NT2/D1 (cell line): ENCODE data around the gene TNFRSF13B.
"Not testable (repeated sequence)": the region's sequence is repeated elsewhere in the genome, so short reads cannot be mapped to it uniquely, and the experiment has no call there.

Experiments used
- DNase-seq: peaks from one replicate; pipeline ENCODE4 v3.0.0-alpha.2; 2011; ENCODE audit warnings: low read depth, low spot score
- H3K27me3 ChIP-seq: 2 replicates; pipeline ENCODE4 v1.6.0; 2011; ENCODE audit warnings: mild to moderate bottlenecking; ENCODE audit not compliant: insufficient read length, insufficient read depth
- H3K36me3 ChIP-seq: 2 replicates; pipeline ENCODE4 v1.6.1; 2011; ENCODE audit warnings: mild to moderate bottlenecking, low read length, mixed read lengths; ENCODE audit not compliant: insufficient read depth, insufficient read length
- H3K4me1 ChIP-seq: 2 replicates; pipeline ENCODE4 v1.5.1; 2011; ENCODE audit not compliant: insufficient read depth, insufficient read length
- H3K4me3 ChIP-seq: 2 replicates; pipeline ENCODE4 v1.5.1; 2011; ENCODE audit warnings: low read depth; ENCODE audit not compliant: insufficient read length
- H3K9ac ChIP-seq: 2 replicates; pipeline ENCODE4 v1.6.0; 2011; ENCODE audit warnings: low read depth; ENCODE audit not compliant: insufficient read length
- H3K9me3 ChIP-seq: 2 replicates; pipeline ENCODE4 v1.5.1; 2011; ENCODE audit warnings: mild to moderate bottlenecking, low read length; ENCODE audit not compliant: insufficient read depth
- SUZ12 ChIP-seq: IDR thresholded peaks from 2 replicates; pipeline ENCODE4 v1.6.1; 2011; ENCODE audit not compliant: insufficient read length, insufficient read depth; ENCODE audit errors: extremely low read depth
- YY1 ChIP-seq: IDR thresholded peaks from 2 replicates; pipeline ENCODE4 v1.6.1; 2011; ENCODE audit not compliant: insufficient read length, insufficient read depth
- ZNF274 ChIP-seq: IDR thresholded peaks from 2 replicates; pipeline ENCODE4 v1.6.1; 2011; ENCODE audit warnings: mild to moderate bottlenecking, low read depth, low read length

Gene TNFRSF13B

DNA sequence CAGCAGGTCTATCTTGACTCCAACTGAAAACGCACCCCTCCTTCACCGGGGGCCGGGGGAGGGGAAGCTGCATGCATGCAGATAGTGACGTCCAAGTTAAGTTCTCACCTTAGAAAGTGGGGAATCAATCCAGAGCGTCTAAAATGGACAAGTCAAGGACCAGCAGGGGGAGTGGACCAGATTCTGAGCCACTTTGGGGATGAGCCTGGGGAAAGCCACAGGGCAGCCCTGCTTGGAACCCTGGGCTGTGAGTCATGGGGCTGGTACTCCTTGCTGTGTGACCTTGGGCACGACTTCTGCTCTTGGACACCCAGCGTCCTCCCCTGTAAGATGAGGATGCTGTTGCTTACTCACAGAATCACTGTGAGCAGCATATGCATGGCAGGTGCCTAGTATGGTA is 9.1 kb downstream of the TNFRSF13B start:
- no peak for DNase-seq
- no peaks in the 10 kb centered on the region for H3K4me1 ChIP-seq
- 0 out of 2 replicates have a peak, but pooled peaks cover 3% of the 10 kb centered on the region for H3K9me3 ChIP-seq

DNA sequence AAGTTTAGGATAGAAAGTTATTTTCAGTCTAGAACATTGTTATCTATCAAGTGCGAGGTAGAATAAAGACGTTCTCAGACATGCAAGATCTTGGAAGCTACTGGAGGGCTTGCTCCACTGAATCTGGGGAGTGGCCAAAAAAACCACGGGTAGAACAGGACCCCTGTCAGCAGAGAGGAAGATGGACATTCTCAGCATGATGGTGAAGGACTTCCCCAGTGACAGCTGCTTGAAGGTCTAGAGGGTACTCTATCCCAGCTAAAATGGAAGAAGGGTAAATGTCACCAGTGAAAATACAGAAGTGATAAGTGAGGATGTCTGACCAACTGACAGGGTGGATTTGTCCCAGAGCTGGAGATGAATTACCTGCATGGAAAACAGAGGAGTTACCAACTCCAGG is 10.1 kb downstream of the TNFRSF13B start:
- DNase-seq, result no peak
- Histone ChIP-seq H3K27me3 (no peaks in the 10 kb centered on the region), H3K36me3 (no peaks in the 10 kb centered on the region), H3K4me3 (no peak overlapping the region), H3K9me3 (0 out of 2 replicates have a peak, but pooled peaks cover 4% of the 10 kb centered on the region), H3K4me1 (no peaks in the 10 kb centered on the region), H3K9ac (no peak overlapping the region)
- no peak for TF ChIP-seq ZNF274
- TF ChIP-seq YY1, result no peak
- no peak for TF ChIP-seq SUZ12

More for the DNA sequence above, 9.1 kb downstream of the TNFRSF13B start:
- Histone ChIP-seq H3K27me3 (no peaks in the 10 kb centered on the region), H3K4me3 (no peak overlapping the region), H3K9ac (no peak overlapping the region), H3K36me3 (no peaks in the 10 kb centered on the region)
- TF ChIP-seq YY1 (no peak), ZNF274 (no peak)

DNA sequence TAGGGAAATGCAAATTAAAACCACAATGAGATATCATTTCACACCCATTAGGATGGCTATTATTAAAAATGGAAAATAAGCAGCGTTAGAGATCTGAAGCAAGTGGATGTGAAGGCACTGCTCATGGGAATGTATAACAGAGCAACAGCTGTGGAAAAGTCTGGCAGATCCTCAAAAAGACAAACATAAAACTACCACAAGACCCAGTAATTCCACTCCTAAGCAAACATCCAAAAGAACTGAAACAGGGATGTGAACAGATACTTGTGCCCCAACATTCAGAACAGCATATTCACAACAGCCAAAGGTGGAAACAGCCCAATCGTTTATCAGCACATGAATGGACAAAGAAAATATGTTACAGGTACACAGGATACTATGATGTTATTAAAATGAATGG is 10.9 kb downstream of the TNFRSF13B start:
- not testable (repeated sequence) for H3K4me1 ChIP-seq, H3K4me3 ChIP-seq, H3K36me3 ChIP-seq, DNase-seq, H3K27me3 ChIP-seq, H3K9ac ChIP-seq
- H3K9me3 ChIP-seq, result peaks cover 11% of the 10 kb centered on the region; the same call in 1 of the 2 replicates

DNA sequence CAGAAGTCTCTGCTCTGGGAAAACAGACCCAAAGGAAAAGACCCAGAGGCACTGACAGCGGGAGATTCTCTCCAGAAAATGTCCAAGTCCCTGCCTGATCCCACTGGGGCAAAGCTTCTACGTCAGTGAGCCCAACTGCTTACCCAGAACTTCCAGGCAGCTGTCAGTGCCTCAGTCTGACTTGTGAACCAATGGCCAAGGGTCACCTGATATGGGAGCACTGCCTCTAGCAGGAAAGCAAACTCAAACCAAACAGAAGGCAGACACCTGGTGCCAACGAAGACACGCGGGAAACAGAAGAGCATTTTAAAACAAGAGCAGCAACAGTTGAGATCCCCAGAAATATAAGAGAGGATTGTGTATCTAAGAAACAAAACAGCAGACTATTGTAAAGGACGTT is 16.9 kb downstream of the TNFRSF13B start:
- not testable (repeated sequence) for H3K36me3 ChIP-seq, H3K4me3 ChIP-seq, H3K27me3 ChIP-seq, H3K4me1 ChIP-seq, H3K9ac ChIP-seq, DNase-seq
- peaks cover 13% of the 10 kb centered on the region; the same call in 1 of the 2 replicates for H3K9me3 ChIP-seq

DNA sequence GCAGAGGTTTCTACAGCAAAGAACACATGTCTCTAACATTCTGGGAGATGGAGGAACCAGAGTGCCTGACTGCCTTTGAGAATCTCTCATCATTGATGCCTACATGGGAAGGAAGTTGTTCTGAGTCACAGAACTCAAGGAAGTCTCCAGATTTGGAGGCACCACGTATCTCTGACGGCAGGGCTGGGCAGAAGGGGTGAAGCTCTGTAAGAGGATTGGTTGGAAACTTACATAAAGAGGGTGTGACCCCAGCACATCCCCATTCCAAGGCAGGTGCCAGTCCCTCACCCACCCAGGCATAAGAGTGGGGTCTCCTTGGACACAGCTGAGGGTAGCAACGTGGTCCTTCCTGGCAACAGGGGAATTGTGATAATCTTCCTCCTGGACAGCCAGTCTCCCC is 17.4 kb downstream of the TNFRSF13B start:
- Histone ChIP-seq H3K36me3 (no peaks in the 10 kb centered on the region), H3K27me3 (no peaks in the 10 kb centered on the region), H3K4me3 (no peak overlapping the region), H3K9ac (no peak overlapping the region), H3K9me3 (peaks cover 17% of the 10 kb centered on the region; the same call in 1 of the 2 replicates), H3K4me1 (no peaks in the 10 kb centered on the region)
- no peak for TF ChIP-seq ZNF274
- TF ChIP-seq SUZ12, result no peak
- DNase-seq, result no peak

DNA sequence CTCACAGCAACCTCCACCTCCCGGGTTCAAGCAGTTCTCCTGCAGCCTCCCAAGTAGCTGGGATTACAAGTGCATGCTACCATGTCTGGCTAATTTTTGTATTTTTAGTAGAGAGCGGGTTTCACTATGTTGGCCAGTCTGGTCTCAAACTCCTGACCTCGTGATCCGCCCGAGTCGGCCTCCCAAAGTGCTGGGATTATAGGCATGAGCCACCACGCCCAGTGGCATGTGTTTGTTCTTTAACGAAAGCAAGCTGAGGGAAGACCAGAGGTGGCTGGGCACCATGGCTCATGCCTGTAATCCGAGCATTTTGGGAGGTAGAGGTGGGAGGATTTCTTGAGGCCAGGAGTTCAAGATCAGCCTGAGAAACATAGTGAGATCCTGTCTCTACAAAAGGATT is 18.1 kb downstream of the TNFRSF13B start:
- Histone ChIP-seq H3K4me1 (no peaks in the 10 kb centered on the region), H3K27me3 (no peaks in the 10 kb centered on the region), H3K36me3 (no peaks in the 10 kb centered on the region), H3K4me3 (no peak overlapping the region), H3K9ac (no peak overlapping the region), H3K9me3 (peaks cover 23% of the 10 kb centered on the region)
- TF ChIP-seq YY1 (no peak), ZNF274 (no peak), SUZ12 (no peak)
- DNase-seq, result no peak

DNA sequence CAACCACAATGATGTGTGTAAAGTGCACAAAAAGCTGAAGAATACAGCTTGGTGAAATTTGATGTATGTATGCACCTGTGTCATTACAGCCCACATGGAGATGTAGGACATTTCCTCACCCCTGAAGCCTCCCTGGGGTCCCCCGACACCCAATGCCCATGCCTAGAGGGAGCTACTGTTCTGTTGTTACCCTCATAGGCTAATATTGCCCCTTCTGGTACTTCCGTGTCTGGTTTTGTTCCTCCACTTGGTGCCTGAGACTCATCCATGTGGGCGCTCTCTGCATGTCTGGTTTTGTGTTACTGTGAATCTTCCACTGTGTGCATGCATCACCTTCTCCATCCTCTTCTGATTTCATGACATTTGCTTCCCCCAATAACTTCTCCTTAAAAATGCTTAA is 18.6 kb downstream of the TNFRSF13B start:
- Histone ChIP-seq H3K27me3 (no peaks in the 10 kb centered on the region), H3K4me3 (no peak overlapping the region)

DNA sequence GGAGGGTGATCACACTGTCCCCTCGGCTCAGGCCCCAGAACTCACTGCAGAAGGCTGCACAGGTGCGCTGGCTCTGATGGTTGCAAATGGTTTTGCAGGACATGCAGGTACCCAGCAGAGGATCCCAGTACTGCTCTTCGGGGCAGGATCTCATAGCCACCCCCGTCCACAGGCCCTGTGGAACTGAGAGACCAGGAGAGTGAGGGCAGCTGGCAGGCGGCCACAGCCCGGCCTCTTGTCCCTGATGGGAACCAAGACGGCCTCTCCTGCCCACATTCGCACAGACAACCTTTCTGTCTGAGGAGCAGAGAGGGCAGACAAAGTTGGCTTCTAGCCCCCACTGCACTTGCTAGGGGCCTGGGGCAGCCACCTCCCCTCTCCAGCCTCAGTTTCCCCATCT is 19.5 kb downstream of the TNFRSF13B start:
- Histone ChIP-seq H3K4me3 (no peak overlapping the region), H3K27me3 (no peaks in the 10 kb centered on the region), H3K4me1 (no peaks in the 10 kb centered on the region), H3K36me3 (no peaks in the 10 kb centered on the region), H3K9me3 (peaks cover 28% of the 10 kb centered on the region), H3K9ac (no peak overlapping the region)
- no peak for DNase-seq
- no peak for TF ChIP-seq ZNF274

More for the DNA sequence above, 18.6 kb downstream of the TNFRSF13B start:
- Histone ChIP-seq H3K9me3 (peaks cover 28% of the 10 kb centered on the region), H3K9ac (no peak overlapping the region), H3K4me1 (no peaks in the 10 kb centered on the region), H3K36me3 (no peaks in the 10 kb centered on the region)
- TF ChIP-seq YY1 (no peak), SUZ12 (no peak), ZNF274 (no peak)
- no peak for DNase-seq
